Osteoblast (primary cell): ENCODE measurements around the gene SLC25A26. TPM values are rescaled to one million over a fixed set of nuclear protein-coding genes. Genes with fewer than 3 reads are reported as not detected.

Experiments
- DNase-seq: peaks from one replicate; pipeline ENCODE4 v3.0.0; 2011; ENCODE audit warnings: low spot score, mixed read lengths; ENCODE audit not compliant: insufficient read length; ENCODE audit errors: missing footprints
- H2AFZ ChIP-seq: 2 replicates; pipeline ENCODE4 v1.6.0; 2011; ENCODE audit warnings: mild to moderate bottlenecking, low read length
- H3K27ac ChIP-seq: 2 replicates; pipeline ENCODE4 v1.5.1; 2011; ENCODE audit warnings: mild to moderate bottlenecking, low read depth, low read length, moderate library complexity
- H3K27me3 ChIP-seq: 2 replicates; pipeline ENCODE4 v1.6.0; 2012; ENCODE audit warnings: mild to moderate bottlenecking, control low read depth, inconsistent platforms, low read length, moderate library complexity; ENCODE audit not compliant: insufficient read depth
- H3K36me3 ChIP-seq: 2 replicates; pipeline ENCODE4 v1.5.1; 2011; ENCODE audit warnings: mild to moderate bottlenecking, low read length, control low read depth, moderate library complexity; ENCODE audit not compliant: insufficient read depth
- H3K4me1 ChIP-seq: 2 replicates; pipeline ENCODE4 v1.5.1; 2011; ENCODE audit warnings: mild to moderate bottlenecking, low read length, control low read depth, moderate library complexity; ENCODE audit not compliant: insufficient read depth
- H3K4me2 ChIP-seq: 2 replicates; pipeline ENCODE4 v1.6.0; 2011; ENCODE audit warnings: mild to moderate bottlenecking, low read length; ENCODE audit not compliant: insufficient read depth
- H3K4me3 ChIP-seq: fragments of 200-600 bp; sonication (generic); 3 replicates; pipeline ENCODE4 v1.5.1; 2012; ENCODE audit warnings: mild to moderate bottlenecking, low read length, inconsistent platforms; ENCODE audit not compliant: insufficient read depth
- H3K79me2 ChIP-seq: 2 replicates; pipeline ENCODE4 v1.6.0; 2012; ENCODE audit warnings: mild to moderate bottlenecking, low read length, control low read depth, inconsistent platforms; ENCODE audit not compliant: insufficient read depth
- H3K9me3 ChIP-seq: 2 replicates; pipeline ENCODE4 v1.5.1; 2011; ENCODE audit warnings: low read depth, low read length, control low read depth
- H4K20me1 ChIP-seq: 2 replicates; pipeline ENCODE4 v1.6.0; 2012; ENCODE audit warnings: mild to moderate bottlenecking, low read length, control low read depth; ENCODE audit not compliant: insufficient read depth
- total RNA-seq: library from RNA; depleted of rRNA; stranded (reverse); fragments of >200 nt; gene quantifications from 2 replicates; pipeline ENCODE4 v1.2.3, GENCODE V29; 2012
- TF ChIP-seq, protein P1 (sequence below): IDR thresholded peaks from 2 replicates; pipeline ENCODE4 v1.5.1; 2011; ENCODE audit warnings: mild to moderate bottlenecking, low read depth, low read length, moderate library complexity; ENCODE audit errors: extremely low read depth

The SLC25A26 gene
- total RNA-seq, 1 donor: 26.1 TPM

DNA sequence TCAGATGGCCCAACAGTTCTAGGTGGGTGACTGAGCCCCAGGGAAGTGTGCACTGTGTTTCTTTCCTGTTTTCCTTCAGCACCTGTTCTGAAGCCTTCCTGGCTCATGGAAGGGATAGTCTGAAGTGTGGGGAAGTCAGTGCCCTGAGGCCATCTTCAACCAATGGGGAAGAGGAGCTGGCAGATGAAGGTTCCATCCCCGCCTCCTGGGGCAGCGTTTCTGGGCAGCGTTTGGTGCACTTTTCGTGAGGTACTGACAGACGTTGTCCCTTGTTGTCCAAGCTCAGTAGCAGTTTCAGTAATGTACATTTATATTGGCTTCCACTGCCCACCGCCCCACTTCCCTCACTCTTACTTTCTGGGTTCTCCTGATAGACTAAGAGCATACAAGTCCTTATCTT lies 42.6 kb upstream of the SLC25A26 start:
- no peaks in the 10 kb centered on the region for H3K36me3 ChIP-seq
- H3K4me1 ChIP-seq: peaks cover 8% of the 10 kb centered on the region
- no peak for DNase-seq
- no peak overlapping the region for H2AFZ ChIP-seq
- TF ChIP-seq, protein P1, sequence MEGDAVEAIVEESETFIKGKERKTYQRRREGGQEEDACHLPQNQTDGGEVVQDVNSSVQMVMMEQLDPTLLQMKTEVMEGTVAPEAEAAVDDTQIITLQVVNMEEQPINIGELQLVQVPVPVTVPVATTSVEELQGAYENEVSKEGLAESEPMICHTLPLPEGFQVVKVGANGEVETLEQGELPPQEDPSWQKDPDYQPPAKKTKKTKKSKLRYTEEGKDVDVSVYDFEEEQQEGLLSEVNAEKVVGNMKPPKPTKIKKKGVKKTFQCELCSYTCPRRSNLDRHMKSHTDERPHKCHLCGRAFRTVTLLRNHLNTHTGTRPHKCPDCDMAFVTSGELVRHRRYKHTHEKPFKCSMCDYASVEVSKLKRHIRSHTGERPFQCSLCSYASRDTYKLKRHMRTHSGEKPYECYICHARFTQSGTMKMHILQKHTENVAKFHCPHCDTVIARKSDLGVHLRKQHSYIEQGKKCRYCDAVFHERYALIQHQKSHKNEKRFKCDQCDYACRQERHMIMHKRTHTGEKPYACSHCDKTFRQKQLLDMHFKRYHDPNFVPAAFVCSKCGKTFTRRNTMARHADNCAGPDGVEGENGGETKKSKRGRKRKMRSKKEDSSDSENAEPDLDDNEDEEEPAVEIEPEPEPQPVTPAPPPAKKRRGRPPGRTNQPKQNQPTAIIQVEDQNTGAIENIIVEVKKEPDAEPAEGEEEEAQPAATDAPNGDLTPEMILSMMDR: no peak
- no peaks in the 10 kb centered on the region for H3K9me3 ChIP-seq
- no peaks in the 10 kb centered on the region for H4K20me1 ChIP-seq
- peaks cover 5% of the 10 kb centered on the region for H3K27me3 ChIP-seq
- no peak overlapping the region for H3K4me3 ChIP-seq
- H3K79me2 ChIP-seq: no peaks in the 10 kb centered on the region
- H3K27ac ChIP-seq: no peak overlapping the region
- H3K4me2 ChIP-seq: no peak overlapping the region

- no peaks in the 10 kb centered on the region for H3K79me2 ChIP-seq
- H3K36me3 ChIP-seq: no peaks in the 10 kb centered on the region
- TF ChIP-seq, protein P1: no peak
- DNase-seq: no peak
- H3K9me3 ChIP-seq: no peaks in the 10 kb centered on the region
- no peak overlapping the region for H2AFZ ChIP-seq
- no peaks in the 10 kb centered on the region for H4K20me1 ChIP-seq
- peak overlapping the region; percentile 27 for H3K4me2 ChIP-seq
- no peak overlapping the region for H3K27ac ChIP-seq
- no peak overlapping the region for H3K4me3 ChIP-seq
- H3K4me1 ChIP-seq: peaks cover 8% of the 10 kb centered on the region
- H3K27me3 ChIP-seq: peaks cover 5% of the 10 kb centered on the region
Observed at GRCh38 chr3:66179793-66180192, 41.0 kb upstream of the SLC25A26 start.

DNA sequence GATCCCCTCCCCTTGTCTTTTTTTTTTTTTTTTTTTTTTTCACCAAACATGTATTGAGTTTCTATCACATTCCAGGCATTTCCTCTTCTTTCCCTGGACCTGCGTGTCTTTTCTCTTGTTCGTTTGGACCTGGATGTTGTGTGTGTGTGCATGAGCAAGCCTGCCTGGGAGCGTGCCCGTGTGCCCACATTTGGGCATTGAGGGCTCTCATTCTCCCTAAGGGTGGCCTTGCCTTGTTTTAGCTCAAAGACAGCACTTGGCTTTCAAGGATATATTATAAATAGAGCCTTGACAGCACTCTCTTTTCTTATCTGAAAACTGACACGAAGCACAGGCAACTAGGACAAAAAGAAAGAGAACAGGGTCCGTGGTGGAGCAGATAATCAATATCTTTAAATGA lies 39.0 kb upstream of the SLC25A26 start:
- Histone ChIP-seq H4K20me1 (no peaks in the 10 kb centered on the region), H3K27ac (no peak overlapping the region), H3K36me3 (no peaks in the 10 kb centered on the region), H3K27me3 (peaks cover 5% of the 10 kb centered on the region), H2AFZ (peak overlapping the region; percentile 15), H3K4me3 (no peak overlapping the region), H3K79me2 (no peaks in the 10 kb centered on the region), H3K4me2 (no peak overlapping the region), H3K9me3 (no peaks in the 10 kb centered on the region), H3K4me1 (peaks cover 8% of the 10 kb centered on the region)
- DNase-seq: no peak
- TF ChIP-seq, protein P1: no peak

DNA sequence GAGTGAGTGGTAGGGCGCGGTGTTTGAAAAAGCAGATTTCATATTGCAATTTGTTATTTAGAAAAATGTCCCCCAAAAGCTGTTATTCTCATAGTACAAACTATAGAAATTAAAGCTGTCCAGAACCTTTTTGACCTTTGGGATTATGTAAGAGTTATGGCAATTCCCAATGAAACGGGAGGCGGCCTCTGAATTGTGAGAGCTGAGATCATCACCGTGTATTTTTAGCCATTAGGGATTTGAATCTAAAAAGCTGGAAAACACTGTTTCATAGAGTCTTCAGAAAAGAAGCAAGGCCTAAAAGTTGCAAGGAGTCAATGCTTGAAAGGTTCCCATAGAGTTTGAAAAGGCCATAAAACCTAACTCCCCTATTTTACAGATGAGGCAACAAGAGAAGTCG lies 38.6 kb upstream of the SLC25A26 start:
- Histone ChIP-seq H3K79me2 (no peaks in the 10 kb centered on the region), H2AFZ (no peak overlapping the region), H3K36me3 (no peaks in the 10 kb centered on the region), H3K4me1 (peaks cover 8% of the 10 kb centered on the region), H3K27me3 (peaks cover 2% of the 10 kb centered on the region), H3K9me3 (no peaks in the 10 kb centered on the region), H4K20me1 (no peaks in the 10 kb centered on the region), H3K27ac (no peak overlapping the region), H3K4me3 (no peak overlapping the region), H3K4me2 (no peak overlapping the region)
- TF ChIP-seq, protein P1: no peak
- DNase-seq: no peak
